ENCODE measurements around the gene UBR2.
"Not testable (repeated sequence)": the region's sequence is repeated elsewhere in the genome, so short reads cannot be mapped to it uniquely, and the experiment has no call there.

UBR2 gene

GRCh38 chr6:42555477-42556457 lies 8.1 kb upstream of the UBR2 start:
- DNase-seq = peak in 1 of 3 donors; percentile 15

- DNase-seq = no peak
Observed at GRCh38 chr6:42556462-42556861, 7.4 kb upstream of the UBR2 start.

GRCh38 chr6:42559276-42559675 lies 4.6 kb upstream of the UBR2 start:
- DNase-seq = not testable (repeated sequence)

- DNase-seq = no peak
Observed at GRCh38 chr6:42561986-42562385, 1.8 kb upstream of the UBR2 start.

GRCh38 chr6:42562788-42563405 lies 932 bp upstream of the UBR2 start:
- no peak for DNase-seq

- DNase-seq = no peak
Observed at GRCh38 chr6:42564506-42564825, 637 bp downstream of the UBR2 start.

- DNase-seq = peak in 1 of 3 donors; percentile 49
Observed at GRCh38 chr6:42565823-42566613, 2.2 kb downstream of the UBR2 start.

- DNase-seq = no peak
Observed at GRCh38 chr6:42566614-42567208, 2.9 kb downstream of the UBR2 start.

GRCh38 chr6:42567237-42567636 lies 3.4 kb downstream of the UBR2 start:
- DNase-seq = not testable (repeated sequence)

GRCh38 chr6:42569102-42570028 lies 5.5 kb downstream of the UBR2 start:
- peak; percentile 37 to 72 (median 52) for DNase-seq

GRCh38 chr6:42571611-42572342 lies 7.9 kb downstream of the UBR2 start:
- DNase-seq = peak in 1 of 3 donors; percentile 29

GRCh38 chr6:42572523-42572922 lies 8.7 kb downstream of the UBR2 start:
- DNase-seq = peak in 1 of 3 donors; percentile 33

- DNase-seq = not testable (repeated sequence)
Observed at GRCh38 chr6:42576538-42576937, 12.7 kb downstream of the UBR2 start.

- no peak for DNase-seq
Observed at GRCh38 chr6:42598300-42598699, 34.5 kb downstream of the UBR2 start.

GRCh38 chr6:42599558-42599957 lies 35.7 kb downstream of the UBR2 start:
- DNase-seq = no peak

GRCh38 chr6:42604150-42604549 lies 40.3 kb downstream of the UBR2 start:
- no peak for DNase-seq

GRCh38 chr6:42604699-42605098 lies 40.9 kb downstream of the UBR2 start:
- DNase-seq = not testable (repeated sequence)

GRCh38 chr6:42610416-42610815 lies 46.6 kb downstream of the UBR2 start:
- no peak for DNase-seq

GRCh38 chr6:42615518-42615917 lies 51.7 kb downstream of the UBR2 start:
- no peak for DNase-seq

- DNase-seq = no peak
Observed at GRCh38 chr6:42616716-42617115, 52.9 kb downstream of the UBR2 start.

- DNase-seq = no peak
Observed at GRCh38 chr6:42618105-42618504, 54.3 kb downstream of the UBR2 start.
